Thyroid gland (tissue), 4 donors: Measurements from ENCODE around the gene YTHDF2.

Experiments used
- CTCF ChIP-seq, 6 experiments: fragments of 200-600 bp in 3 of 6; fragments of 450-650 bp in 3 of 6; sonication (generic) in 3 of 6; IDR thresholded peaks; one replicate each; pipeline ENCODE4 v1.5.1; 2016 to 2019; ENCODE audit warnings: antibody characterized with exemption in 6 of 6, mild to moderate bottlenecking in 2 of 6, inconsistent platforms in 1 of 6, moderate library complexity in 1 of 6
- POLR2A ChIP-seq, 2 donors: fragments of 450-650 bp; IDR thresholded peaks; one replicate each; pipeline ENCODE4 v1.6.1; 2017; ENCODE audit warnings: antibody characterized with exemption in 2 of 2, mild to moderate bottlenecking in 2 of 2, moderate library complexity in 1 of 2

- TF ChIP-seq CTCF (IDR thresholded peaks at IDR 0.05) (no peak), POLR2A (IDR thresholded peaks at IDR 0.05) (no peak)
Observed at GRCh38 chr1:28779751-28780408, 43.1 kb downstream of the YTHDF2 start.
